ENCODE measurements around the gene JHY.

The JHY gene

DNA sequence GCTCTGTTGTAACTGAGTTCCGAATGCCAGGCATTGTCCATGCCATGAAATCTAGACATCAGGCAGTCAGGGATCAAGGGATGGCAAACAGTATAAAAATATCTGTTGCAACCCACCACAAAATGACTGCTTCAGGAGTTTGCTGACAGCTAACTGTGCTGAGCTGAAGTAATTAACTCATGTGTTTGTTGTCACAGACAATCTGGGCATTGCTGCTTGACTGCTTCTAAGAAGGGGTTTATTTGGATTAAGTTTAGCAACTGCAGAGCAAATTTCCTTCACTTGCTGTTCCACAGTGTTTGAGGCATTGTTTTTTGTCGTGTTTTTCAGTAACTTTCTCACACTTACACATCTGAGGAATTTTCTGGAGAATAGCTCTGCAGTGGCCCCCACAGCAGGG lies 68.7 kb downstream of the JHY start:
- no peak for DNase-seq (ENCODE audit: low spot score)

DNA sequence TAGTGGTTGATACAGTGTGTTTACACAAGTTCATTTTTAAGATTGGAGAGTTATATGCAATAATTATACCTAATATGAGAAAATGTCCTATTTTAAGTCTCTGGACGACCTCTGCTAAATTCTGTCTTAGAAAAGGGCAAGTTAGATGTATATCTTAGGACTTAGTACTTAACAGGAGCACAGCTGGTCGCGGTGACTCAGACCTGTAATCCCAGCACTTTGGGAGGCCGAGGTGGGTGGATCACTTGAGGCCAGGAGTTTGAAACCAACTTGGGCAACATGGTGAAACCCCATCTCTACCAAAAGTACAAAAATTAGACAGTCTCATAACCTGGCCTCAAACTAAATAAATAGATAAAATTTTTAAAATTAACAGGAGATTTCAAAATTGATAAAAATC lies 71.9 kb downstream of the JHY start:
- no peak for DNase-seq (ENCODE audit: low spot score)

DNA sequence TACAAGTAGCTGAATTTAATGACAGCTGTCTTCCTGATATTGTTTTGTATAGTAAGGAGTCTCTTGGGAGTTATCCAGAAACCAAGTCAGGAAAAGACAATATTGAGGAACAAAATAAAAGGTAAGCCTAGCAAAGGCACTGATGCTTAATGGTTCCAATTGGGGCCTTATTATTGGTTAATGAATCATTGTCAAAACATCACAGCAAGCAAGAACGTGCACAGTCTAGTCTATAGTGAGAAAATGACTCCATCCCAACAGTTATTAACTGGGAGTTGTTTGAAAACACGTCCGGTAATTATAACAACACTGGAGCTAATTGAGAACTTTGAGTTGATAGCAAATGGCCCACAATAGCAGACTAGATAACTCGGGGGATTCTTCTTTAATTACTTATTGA lies 81.4 kb downstream of the JHY start:
- no peak for DNase-seq (ENCODE audit: low spot score)

DNA sequence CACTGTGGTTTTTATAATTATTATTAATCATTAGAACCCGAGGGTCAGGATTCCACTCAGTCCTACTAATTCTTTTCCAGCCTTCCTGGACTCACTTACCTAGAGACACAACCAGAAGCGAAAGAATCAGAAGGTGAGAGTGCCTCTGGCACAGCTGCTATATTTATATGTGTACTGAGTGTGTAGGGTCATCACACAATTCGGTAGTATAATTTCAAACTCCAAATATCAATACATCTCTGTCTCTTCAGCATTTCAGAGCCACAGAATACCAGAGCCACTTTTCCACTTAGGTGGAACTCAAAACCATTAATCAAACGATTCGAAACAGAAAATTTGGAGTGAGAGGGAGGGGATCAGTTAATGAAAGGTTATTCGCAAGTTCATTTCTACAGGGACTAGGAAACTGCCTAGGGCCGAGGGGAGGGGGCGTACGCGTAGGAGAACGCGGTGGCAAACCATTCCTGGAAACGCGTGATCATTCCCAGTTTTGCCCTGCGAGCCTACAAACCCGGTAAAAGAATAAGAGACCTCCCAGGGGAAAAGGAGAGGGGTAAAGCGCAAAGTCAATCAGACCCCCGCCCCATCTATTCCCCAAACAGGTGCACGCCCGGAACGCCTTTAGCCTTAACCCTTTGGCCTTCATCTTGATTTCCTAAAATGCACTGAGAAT lies 93.6 kb downstream of the JHY start:
- no peak for DNase-seq (ENCODE audit: low spot score)

DNA sequence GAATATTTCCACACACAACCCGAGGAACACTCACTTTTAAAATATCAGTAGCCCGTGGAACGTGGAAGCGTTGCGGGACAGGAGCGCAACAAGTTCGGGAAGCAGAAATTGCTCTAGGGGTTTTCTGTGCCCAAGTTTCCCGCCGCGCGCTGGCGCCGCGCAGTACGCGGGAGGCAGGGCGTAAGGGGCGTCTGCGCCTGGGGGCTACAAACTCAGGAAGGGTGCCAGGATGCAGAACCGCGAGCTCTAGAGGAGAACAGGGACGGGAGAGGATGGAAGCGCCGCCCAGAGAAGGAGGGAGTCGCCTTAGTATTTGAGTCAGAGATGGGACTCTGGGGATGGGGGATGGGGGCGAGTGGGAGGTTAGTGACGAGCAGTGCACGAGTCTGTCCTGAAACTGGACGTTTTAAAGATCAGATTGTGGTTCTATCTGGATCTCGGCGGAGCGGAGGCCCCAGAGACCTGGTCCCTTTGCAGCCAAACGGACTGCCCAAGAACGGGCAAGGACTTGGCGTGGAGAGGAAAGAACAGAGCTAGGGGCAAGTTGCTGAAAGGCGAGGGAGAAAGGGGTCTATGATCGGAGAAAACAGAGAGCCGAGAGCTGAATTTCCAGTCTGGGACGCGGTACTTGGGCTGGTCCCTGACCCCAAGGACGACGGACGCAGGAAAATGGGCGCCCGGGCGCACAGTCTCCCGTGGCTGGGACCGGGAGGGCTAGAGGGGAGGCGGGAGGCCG lies 94.3 kb downstream of the JHY start:
- no peak for DNase-seq (ENCODE audit: low spot score)

DNA sequence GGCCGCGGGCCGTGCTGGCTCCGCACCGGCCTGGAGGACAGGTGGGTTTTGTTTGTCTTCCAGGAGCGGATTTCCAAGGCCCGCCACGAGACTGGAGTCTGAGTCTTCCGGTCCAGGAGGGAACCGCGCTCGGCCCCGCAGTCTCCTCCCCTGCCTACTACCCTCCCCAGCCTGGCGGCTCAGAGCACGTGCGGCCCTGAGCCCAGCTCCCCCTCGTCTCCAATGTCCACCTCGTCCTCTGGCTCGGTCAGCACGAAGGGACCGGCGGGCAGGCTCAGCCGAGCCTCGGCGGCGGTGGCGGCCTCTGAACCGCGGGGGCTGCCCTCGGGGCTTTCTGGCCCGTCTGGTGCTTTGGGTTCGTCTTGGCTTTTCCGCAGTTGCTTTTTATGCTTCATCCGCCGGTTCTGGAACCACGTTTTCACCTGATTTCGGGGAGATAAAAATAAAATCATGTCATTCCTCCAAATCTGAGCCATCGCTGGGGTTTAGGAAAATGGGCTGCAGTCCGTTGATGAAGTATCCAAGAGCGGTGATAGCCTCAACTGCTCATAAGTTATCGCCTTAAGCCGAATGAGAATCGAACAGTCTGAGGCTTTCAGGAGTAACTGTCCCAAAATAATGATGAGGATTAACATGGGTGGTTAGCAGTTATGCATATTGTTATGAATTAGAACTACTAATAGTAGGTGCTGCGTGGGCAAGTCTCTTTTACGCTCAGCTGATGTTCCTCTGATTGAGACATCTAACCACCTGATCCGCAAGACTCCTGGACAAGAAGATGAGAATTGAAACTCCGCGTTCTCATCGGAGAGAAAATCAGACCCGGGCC lies 95.1 kb downstream of the JHY start:
- no peak for DNase-seq (ENCODE audit: low spot score)

DNA sequence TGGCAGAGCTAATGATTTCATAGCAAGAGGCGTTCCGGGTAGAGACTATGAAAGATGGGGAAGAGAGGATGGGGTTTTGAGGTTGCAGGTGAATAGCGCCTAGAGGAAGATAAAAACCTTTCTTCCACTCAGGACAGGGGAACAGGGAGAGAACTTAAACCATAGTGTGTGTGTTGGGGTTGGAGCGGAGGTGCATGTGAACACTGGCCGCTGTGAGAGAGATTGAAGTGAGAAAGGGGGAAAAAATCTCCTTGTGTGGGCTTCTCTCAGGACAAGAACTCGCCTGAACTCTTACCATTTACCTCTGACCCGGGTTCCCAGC lies 95.7 kb downstream of the JHY start:
- no peak for DNase-seq (ENCODE audit: low spot score)

DNA sequence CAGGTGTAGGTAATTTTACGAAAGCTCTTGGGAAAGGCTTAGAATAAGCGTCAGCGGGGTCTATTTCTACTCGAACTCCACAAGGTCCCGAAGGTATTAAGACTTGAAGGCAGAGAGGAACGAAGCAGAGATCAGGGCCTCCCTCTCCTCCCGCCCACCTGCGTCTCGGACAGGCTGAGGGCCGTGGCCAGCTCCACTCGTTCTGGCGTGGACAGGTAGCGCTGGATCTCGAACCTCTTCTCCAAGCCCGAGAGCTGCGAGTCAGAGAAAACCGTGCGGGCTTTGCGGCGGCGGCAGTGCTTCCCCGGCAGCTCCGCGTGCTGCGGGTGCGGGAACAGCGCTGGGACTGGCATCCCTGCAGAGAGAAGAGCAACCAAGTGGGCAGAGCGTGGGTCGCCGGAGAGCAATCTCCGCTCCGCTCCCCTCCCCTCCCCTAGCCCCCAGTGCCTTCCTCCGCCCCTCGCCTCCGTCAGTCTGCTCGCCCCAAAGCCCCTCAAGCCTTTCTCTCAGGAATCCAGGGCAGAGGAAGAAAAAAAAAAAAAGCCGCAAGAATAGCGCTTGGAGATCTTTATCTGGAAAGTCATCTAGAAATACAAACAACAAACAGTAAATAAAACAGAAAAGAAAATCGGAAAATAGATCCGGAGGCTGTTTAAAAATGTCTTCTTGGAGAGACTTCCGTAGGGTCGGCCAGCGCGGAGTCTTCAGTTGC lies 96.7 kb downstream of the JHY start:
- DNase-seq (ENCODE audit: low spot score) = no peak

DNA sequence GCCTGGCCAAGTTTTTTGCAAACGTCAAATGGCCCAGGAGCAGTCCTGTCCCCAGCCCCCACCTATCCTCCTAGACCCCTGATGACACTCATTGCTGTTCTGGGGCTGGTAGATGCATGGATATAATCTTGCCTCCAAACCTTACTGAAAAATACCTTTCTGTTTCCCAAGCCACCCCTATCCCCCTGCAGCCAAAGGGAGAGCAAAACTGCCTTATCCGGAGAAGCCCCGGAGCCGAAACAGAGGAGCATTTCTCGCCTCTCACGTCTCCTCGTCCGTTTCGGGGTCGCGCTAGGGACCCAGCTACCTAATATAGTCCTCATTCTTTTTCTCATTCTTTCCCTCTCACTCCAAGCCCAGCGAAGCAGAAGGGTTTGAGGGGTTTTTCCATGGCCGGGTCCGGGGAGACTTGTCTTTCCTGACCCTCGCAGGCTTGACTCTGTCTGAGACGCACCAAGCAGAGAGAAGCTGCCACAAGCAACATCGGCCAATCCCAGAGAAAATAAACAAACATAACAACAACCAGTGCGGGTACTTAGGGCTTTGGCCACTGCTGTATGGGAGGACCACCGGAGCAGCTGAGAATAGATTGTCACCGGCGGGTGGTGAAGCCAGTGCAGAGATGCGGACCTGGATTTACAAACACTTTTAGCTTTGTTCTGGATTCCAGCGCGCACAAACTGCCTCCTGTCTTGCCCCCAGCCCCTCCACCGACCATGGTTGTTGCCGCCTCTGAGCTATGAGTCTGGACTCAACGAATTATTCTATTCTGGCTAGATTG lies 97.4 kb downstream of the JHY start:
- no peak for DNase-seq (ENCODE audit: low spot score)

DNA sequence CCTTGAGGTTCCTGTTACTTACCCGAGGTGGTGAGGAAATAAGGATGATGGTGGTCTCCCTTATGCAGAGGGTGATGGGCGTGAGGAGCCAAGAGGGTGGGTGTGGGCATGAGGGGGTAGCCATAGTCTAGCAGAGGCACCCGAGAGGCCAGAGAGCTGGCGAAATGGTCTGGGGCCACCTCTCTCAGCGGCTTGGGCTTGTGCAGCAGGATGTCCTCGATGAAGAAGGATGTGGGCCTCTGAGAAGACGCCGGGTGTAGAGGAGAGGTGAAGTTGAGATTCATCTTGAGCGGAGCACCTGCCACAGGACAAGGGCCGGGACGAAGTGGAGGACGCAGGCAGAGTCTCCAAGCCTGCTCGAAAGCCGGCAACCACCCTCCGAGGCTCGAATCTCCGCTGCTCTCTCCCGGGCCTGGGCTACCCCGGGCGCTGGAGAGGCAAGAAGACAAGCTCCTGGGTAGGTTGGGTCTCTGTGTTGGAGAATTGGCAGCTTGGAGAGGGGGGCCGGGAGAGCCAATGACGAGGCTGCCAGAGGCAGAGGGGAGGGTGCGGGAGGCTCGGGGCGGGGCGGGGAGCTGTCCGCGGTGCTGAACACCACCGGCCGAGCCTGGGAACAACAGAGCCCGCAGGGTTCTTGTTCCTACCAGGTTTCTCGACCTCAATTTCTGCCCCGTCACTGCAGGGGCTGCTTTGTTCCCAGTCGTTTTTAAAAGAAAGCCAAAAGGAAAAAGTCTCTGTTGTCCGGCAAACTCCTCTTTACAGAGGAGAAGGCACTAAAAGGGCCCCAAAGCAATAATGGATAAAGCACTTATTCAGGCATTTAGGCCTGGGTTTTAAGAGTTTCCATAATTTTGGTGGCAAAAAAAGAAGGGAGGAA lies 99.1 kb downstream of the JHY start, which contains the start of gene BSX:
Gene BSX, minus strand, starts transcription at position 447 of the 877 bp plus-strand sequence. Its CDS starts 163 bp downstream, at position 284.
- peak; percentile 19 for DNase-seq (ENCODE audit: low spot score)

DNA sequence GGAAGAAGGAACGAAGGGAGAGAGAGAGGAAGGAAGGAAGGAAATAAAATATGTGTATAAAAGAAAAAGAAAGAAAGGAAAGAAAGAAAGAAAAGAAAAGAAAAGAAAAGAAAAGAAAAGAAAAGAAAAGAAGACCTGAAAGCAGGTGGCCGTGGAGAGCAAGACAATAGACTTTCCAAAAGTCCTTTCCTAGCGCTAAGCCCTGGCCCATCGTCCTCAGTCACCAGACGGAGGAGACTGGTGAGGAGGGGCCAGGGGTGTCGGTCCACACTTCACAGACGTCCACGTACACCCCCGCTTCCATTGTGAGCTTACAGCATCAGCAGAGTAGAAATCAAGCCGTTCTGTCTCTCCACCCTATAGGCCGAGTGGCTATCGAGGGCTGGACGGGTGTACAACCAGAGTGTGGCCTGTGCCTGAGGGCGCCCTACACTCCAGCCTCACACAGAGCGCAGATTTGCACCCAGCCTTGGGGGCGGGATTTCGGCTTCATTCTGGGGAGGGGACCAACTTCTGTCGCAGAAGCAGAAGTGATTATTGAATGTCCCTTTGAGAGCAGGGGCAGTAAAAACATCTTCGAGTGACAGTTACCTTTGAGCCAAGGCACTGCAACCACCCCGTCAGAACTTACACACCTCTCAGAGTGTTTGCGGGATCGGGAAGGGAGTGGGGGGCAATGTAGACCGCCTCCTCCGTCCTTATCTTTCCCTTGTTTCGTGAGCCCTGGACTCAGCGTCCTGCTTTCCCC lies 101.1 kb downstream of the JHY start:
- no peak for DNase-seq (ENCODE audit: low spot score)

DNA sequence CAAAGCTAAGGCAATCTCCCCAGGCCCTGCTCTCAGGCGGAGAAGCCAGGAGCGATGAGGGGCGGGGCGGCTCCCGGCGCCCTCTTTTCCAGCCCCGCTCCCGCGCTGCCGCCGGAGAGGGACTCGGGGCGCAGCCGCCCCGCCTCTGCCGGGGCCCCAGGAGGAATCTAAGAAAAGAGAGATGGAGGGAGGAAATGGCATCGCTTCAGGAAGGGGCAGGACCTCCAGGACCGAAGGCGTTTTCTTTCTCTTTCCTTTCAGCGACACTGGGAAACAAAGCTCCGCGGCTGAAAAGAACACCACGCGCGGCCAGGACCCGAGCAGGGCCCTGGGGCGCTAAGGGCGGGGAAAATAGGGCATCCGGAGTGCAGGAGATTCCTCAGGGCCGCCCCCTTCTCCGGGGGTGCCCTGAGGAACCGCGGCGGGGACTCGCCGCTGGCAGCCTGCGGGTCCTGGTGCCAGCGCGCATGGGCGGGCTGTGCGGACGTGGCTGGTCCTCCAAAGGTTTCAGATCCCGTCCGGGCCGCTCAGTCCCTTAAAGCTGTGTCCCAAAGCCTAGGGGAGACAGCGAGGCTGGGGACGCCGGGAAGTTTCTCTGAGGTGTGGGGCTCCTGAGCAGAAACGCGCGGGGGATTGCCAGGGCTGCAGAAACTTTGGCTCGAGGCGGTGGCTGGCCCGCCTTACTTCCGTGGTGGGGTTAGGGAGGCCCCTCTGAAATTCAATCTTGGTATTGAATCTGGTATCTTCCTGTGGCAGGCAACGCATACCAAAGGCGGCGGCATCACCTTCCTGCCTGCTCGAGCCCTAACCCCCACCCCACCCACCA lies 101.8 kb downstream of the JHY start:
- DNase-seq (ENCODE audit: low spot score) = no peak

DNA sequence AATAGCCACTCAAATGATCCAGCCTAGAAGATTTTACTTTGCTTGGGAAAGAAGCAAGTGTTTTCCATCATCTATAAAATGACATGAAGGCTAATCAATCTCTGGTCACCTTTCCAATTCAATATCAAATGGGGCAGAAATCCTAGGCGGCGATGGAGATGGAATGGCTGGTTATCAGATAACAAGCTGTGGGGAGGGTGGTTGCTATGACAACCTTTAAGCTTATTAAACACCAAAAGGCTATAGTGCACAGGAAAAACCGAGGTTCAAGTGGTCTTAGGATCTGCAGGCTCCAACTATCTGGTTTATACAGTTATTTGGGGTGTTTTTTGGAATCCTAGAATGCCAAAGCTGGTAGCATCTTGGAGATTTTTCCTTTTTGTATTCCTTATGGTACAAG lies 113.0 kb downstream of the JHY start:
- DNase-seq (ENCODE audit: low spot score) = no peak

DNA sequence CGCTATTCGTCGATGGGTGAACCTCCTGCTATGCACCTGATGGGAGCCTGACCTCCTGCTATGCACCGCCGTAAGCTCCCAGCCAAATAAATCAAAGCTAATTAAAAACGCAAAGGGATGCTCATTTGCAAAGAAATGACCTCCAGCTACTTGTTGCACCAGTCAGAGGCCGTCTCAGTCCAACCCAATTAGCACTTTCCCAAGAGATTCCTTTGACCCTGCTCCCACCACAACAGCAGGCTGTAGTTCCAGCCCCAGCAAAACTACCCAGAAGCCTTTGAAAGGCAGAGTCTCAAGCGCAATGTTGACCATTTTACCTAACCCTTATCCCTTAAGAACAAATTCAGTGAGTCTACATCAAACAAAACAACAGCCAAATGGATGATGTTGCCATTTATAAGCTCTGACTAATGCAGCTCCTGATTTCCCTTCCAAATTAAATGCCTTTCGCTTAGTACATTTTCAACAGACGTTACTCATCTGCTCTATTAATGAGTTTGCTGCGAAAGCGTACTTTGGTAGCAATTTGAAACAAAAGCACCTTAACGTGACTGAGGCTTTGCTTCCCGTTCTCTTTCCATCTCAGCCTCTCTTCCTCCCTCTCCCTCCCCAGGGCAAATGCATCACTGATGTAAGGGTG lies 116.3 kb downstream of the JHY start:
- no peak for DNase-seq (ENCODE audit: low spot score)

DNA sequence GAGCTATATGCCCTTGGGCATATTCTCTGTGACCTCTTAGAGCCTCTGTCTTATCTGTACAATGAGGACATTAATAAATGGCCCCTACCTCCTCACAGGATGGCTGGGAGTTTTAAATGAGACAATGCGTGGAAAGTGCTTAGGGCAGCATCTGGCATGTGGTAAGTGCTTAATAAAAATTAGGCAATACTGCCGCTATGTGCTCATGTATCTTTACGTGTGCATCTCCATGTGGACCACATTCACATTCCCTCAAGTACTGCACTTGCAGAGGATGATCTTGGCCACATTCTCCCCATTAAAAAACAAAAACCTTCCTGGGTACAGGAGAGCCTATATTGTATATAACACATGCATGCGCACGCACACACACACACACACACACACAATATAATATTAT lies 118.2 kb downstream of the JHY start:
- no peak for DNase-seq (ENCODE audit: low spot score)

DNA sequence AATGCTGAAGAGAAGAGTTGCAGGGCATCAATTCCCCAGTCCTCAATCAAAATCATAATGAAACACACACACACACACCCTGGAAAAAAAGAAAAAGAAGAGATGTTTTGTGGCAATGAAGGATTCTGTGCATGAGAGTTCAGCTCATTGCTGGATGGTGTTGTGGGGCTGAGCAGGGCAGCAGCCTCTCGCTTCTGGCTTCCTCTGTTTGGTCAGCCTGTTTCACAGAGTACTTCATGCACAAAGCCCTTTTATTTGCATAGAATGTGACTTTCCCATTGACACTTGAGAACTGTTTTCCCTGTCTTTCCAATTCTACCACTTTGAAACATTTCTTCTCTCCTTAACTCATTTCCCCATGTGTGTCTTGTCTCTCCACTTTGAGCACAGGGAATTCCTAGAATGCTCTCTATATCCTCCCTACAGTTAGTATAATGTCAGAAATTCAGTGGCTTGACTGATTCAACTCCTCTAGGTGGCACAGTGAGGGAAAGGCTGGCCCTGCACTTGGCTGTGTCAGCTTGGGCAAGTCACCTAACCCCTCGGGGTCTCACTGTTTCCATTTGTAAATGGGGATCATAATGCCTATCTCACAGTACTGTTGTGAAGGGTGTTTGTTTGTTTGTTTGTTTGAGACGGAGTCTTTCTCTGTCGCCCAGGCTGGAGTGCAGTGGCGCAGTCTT lies 124.4 kb downstream of the JHY start:
- DNase-seq (ENCODE audit: low spot score) = no peak
